ENCODE results near the gene UROC1. TPM values are rescaled to one million over a fixed set of nuclear protein-coding genes. Genes with fewer than 3 reads are reported as not detected.

Gene UROC1
- total and polyA plus RNA-seq, 2 experiments from 2014 or later: not detected

- H3K36me3 ChIP-seq (ENCODE audit: insufficient read depth): no peaks in the 10 kb centered on the region
- Mint-ChIP-seq H3K36me3 (ENCODE audit: low read depth) (no peaks in the 10 kb centered on the region), H3K27ac (no peak overlapping the region), H3K4me3 (no peak overlapping the region), H3K27me3 (ENCODE audit: insufficient read depth, low read depth, poor library complexity) (peaks cover 19% of the 10 kb centered on the region), H3K9me3 (no peaks in the 10 kb centered on the region), H3K4me1 (peaks cover 43% of the 10 kb centered on the region)
- DNase-seq (ENCODE audit: low spot score): no peak
- H3K4me3 ChIP-seq: no peak overlapping the region
- TF ChIP-seq, protein P1, sequence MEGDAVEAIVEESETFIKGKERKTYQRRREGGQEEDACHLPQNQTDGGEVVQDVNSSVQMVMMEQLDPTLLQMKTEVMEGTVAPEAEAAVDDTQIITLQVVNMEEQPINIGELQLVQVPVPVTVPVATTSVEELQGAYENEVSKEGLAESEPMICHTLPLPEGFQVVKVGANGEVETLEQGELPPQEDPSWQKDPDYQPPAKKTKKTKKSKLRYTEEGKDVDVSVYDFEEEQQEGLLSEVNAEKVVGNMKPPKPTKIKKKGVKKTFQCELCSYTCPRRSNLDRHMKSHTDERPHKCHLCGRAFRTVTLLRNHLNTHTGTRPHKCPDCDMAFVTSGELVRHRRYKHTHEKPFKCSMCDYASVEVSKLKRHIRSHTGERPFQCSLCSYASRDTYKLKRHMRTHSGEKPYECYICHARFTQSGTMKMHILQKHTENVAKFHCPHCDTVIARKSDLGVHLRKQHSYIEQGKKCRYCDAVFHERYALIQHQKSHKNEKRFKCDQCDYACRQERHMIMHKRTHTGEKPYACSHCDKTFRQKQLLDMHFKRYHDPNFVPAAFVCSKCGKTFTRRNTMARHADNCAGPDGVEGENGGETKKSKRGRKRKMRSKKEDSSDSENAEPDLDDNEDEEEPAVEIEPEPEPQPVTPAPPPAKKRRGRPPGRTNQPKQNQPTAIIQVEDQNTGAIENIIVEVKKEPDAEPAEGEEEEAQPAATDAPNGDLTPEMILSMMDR (conservative IDR thresholded peaks at IDR 0.05; ENCODE audit: low read depth in 2 of 2): no peak
- TF ChIP-seq NANOG (IDR thresholded peaks at IDR 0.05; ENCODE audit: borderline replicate concordance) (no peak), CREB1 (CRISPR knock-in tag; IDR thresholded peaks at IDR 0.05; ENCODE audit: low read depth) (no peak), STAT1 (IDR thresholded peaks at IDR 0.05; ENCODE audit: unreplicated experiment) (no peak), JUNB (IDR thresholded peaks at IDR 0.05; ENCODE audit: unreplicated experiment) (no peak), ZNF114 (CRISPR knock-in tag; IDR thresholded peaks at IDR 0.05) (no peak), EZH2phosphoT487 (IDR thresholded peaks at IDR 0.05; ENCODE audit: unreplicated experiment) (no peak), POLR2AphosphoS5 (IDR thresholded peaks at IDR 0.05; ENCODE audit: low read depth) (no peak)
- TF ChIP-seq, protein P2, sequence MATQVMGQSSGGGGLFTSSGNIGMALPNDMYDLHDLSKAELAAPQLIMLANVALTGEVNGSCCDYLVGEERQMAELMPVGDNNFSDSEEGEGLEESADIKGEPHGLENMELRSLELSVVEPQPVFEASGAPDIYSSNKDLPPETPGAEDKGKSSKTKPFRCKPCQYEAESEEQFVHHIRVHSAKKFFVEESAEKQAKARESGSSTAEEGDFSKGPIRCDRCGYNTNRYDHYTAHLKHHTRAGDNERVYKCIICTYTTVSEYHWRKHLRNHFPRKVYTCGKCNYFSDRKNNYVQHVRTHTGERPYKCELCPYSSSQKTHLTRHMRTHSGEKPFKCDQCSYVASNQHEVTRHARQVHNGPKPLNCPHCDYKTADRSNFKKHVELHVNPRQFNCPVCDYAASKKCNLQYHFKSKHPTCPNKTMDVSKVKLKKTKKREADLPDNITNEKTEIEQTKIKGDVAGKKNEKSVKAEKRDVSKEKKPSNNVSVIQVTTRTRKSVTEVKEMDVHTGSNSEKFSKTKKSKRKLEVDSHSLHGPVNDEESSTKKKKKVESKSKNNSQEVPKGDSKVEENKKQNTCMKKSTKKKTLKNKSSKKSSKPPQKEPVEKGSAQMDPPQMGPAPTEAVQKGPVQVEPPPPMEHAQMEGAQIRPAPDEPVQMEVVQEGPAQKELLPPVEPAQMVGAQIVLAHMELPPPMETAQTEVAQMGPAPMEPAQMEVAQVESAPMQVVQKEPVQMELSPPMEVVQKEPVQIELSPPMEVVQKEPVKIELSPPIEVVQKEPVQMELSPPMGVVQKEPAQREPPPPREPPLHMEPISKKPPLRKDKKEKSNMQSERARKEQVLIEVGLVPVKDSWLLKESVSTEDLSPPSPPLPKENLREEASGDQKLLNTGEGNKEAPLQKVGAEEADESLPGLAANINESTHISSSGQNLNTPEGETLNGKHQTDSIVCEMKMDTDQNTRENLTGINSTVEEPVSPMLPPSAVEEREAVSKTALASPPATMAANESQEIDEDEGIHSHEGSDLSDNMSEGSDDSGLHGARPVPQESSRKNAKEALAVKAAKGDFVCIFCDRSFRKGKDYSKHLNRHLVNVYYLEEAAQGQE (IDR thresholded peaks at IDR 0.05; ENCODE audit: unreplicated experiment): no peak
- H3K4me1 ChIP-seq (ENCODE audit: insufficient read depth): peaks cover 18% of the 10 kb centered on the region
- H2AFZ ChIP-seq: 0 out of 2 replicates have a peak overlapping the region, but pooled peaks have one; percentile 5
- no peaks in the 10 kb centered on the region for H3K9me2 ChIP-seq (ENCODE audit: insufficient read depth)
- no peaks in the 10 kb centered on the region for H4K20me1 ChIP-seq (replicated peaks; ENCODE audit: insufficient read depth)
- no peak for ATAC-seq
- H3F3A ChIP-seq (replicated peaks; ENCODE audit: low read depth): 0 out of 2 replicates have a peak, but pooled peaks cover 5% of the 10 kb centered on the region
- no peak overlapping the region for H3K4me2 ChIP-seq
- no peak overlapping the region for H3K27ac ChIP-seq (ENCODE audit: low read depth)
- peaks cover 10% of the 10 kb centered on the region; the same call in 1 of the 2 replicates for H3K27me3 ChIP-seq (ENCODE audit: insufficient read depth)
- H3K79me2 ChIP-seq (replicated peaks; ENCODE audit: insufficient read depth): no peaks in the 10 kb centered on the region
Measured at GRCh38 chr3:126545544-126545943, 28.0 kb upstream of the UROC1 start.

GRCh38 chr3:126544596-126545281 is 27.2 kb upstream of the UROC1 start:
- H3K36me3 ChIP-seq (ENCODE audit: insufficient read depth): no peaks in the 10 kb centered on the region
- no peaks in the 10 kb centered on the region for H3K9me2 ChIP-seq (ENCODE audit: insufficient read depth)
- H3K27me3 ChIP-seq (ENCODE audit: insufficient read depth): peaks cover 11% of the 10 kb centered on the region; the same call in 1 of the 2 replicates
- H3K4me2 ChIP-seq: no peak overlapping the region
- H4K20me1 ChIP-seq (replicated peaks; ENCODE audit: insufficient read depth): no peaks in the 10 kb centered on the region
- H3K4me3 Mint-ChIP-seq: no peak overlapping the region
- peaks cover 18% of the 10 kb centered on the region for H3K4me1 ChIP-seq (ENCODE audit: insufficient read depth)
- no peaks in the 10 kb centered on the region for H3K79me2 ChIP-seq (replicated peaks; ENCODE audit: insufficient read depth)
- H3K36me3 Mint-ChIP-seq (ENCODE audit: low read depth): peaks cover 3% of the 10 kb centered on the region; the same call in 1 of the 3 replicates
- H2AFZ ChIP-seq: no peak overlapping the region
- ATAC-seq: no peak
- no peak overlapping the region for H3K27ac ChIP-seq (ENCODE audit: low read depth)
- H3K9me3 Mint-ChIP-seq: no peaks in the 10 kb centered on the region
- H3K4me1 Mint-ChIP-seq: peaks cover 36% of the 10 kb centered on the region
- no peak overlapping the region for H3K4me3 ChIP-seq
- peaks cover 17% of the 10 kb centered on the region for H3K27me3 Mint-ChIP-seq (ENCODE audit: insufficient read depth, low read depth, poor library complexity)
- DNase-seq (ENCODE audit: low spot score): no peak
- H3K27ac Mint-ChIP-seq: no peak overlapping the region
- 0 out of 2 replicates have a peak, but pooled peaks cover 5% of the 10 kb centered on the region for H3F3A ChIP-seq (replicated peaks; ENCODE audit: low read depth)
- TF ChIP-seq EZH2phosphoT487 (IDR thresholded peaks at IDR 0.05; ENCODE audit: unreplicated experiment): no peak
- TF ChIP-seq, protein P2 (IDR thresholded peaks at IDR 0.05; ENCODE audit: unreplicated experiment): no peak
- TF ChIP-seq ZNF114 (CRISPR knock-in tag; IDR thresholded peaks at IDR 0.05): no peak
- no peak for TF ChIP-seq JUNB (IDR thresholded peaks at IDR 0.05; ENCODE audit: unreplicated experiment)
